ENCODE measurements around the gene FADS6.

FADS6 gene

GRCh38 chr17:74843352-74843627, 50.1 kb downstream of the FADS6 start:
- no peak for DNase-seq
- no peaks in the 10 kb centered on the region for H3K9me2 ChIP-seq (replicated peaks; ENCODE audit: insufficient read depth, low read length)
- no peaks in the 10 kb centered on the region for H4K20me1 ChIP-seq (ENCODE audit: insufficient read depth, low read length)
- no peak for TF ChIP-seq CTCF (IDR thresholded peaks at IDR 0.05; ENCODE audit: low read length)
- no peak for TF ChIP-seq EZH2 (optimal IDR thresholded peaks at IDR 0.05; ENCODE audit: low read depth, low read length)
- H3K9ac ChIP-seq (ENCODE audit: low read length), result no peak overlapping the region
- H3K27me3 ChIP-seq (replicated peaks; ENCODE audit: insufficient read depth, low read length), result no peaks in the 10 kb centered on the region
- H3K27ac ChIP-seq (ENCODE audit: low read length), result no peak overlapping the region
- no peaks in the 10 kb centered on the region for H3K9me3 ChIP-seq (replicated peaks; ENCODE audit: insufficient read depth, low read length)
- H3K79me2 ChIP-seq (ENCODE audit: low read length), result no peaks in the 10 kb centered on the region
- H3K36me3 ChIP-seq (replicated peaks; ENCODE audit: insufficient read depth, low read length), result no peaks in the 10 kb centered on the region
- H3K4me1 ChIP-seq (ENCODE audit: low read length), result no peaks in the 10 kb centered on the region
- no peaks in the 10 kb centered on the region for H3F3A ChIP-seq (ENCODE audit: insufficient read depth, low read length)
- no peak overlapping the region for H3K4me2 ChIP-seq (ENCODE audit: low read depth, low read length)
- H3K4me3 ChIP-seq (ENCODE audit: low read length), result no peak overlapping the region
- no peak overlapping the region for H2AFZ ChIP-seq (ENCODE audit: low read length)

GRCh38 chr17:74842599-74843351, 50.7 kb downstream of the FADS6 start:
- peak; percentile 27 for DNase-seq
- H3K4me3 ChIP-seq (ENCODE audit: low read length), result no peak overlapping the region
- peak overlapping the region; percentile 21; the same call in 1 of the 2 replicates for H3K4me2 ChIP-seq (ENCODE audit: low read depth, low read length)
- H2AFZ ChIP-seq (ENCODE audit: low read length), result no peak overlapping the region
- no peaks in the 10 kb centered on the region for H3K9me2 ChIP-seq (replicated peaks; ENCODE audit: insufficient read depth, low read length)
- H4K20me1 ChIP-seq (ENCODE audit: insufficient read depth, low read length), result no peaks in the 10 kb centered on the region
- H3K79me2 ChIP-seq (ENCODE audit: low read length), result no peaks in the 10 kb centered on the region
- H3F3A ChIP-seq (ENCODE audit: insufficient read depth, low read length), result no peaks in the 10 kb centered on the region
- H3K9me3 ChIP-seq (replicated peaks; ENCODE audit: insufficient read depth, low read length), result no peaks in the 10 kb centered on the region
- H3K27ac ChIP-seq (ENCODE audit: low read length), result no peak overlapping the region
- H3K9ac ChIP-seq (ENCODE audit: low read length), result no peak overlapping the region
- H3K4me1 ChIP-seq (ENCODE audit: low read length), result no peaks in the 10 kb centered on the region
- no peak for TF ChIP-seq EZH2 (optimal IDR thresholded peaks at IDR 0.05; ENCODE audit: low read depth, low read length)
- TF ChIP-seq CTCF (IDR thresholded peaks at IDR 0.05; ENCODE audit: low read length), result no peak; the same call in 1 of the 2 replicates
- no peak for TF ChIP-seq EZH2phosphoT487 (IDR thresholded peaks at IDR 0.05; ENCODE audit: low read length)
- H3K36me3 ChIP-seq (replicated peaks; ENCODE audit: insufficient read depth, low read length), result no peaks in the 10 kb centered on the region
- no peaks in the 10 kb centered on the region for H3K27me3 ChIP-seq (replicated peaks; ENCODE audit: insufficient read depth, low read length)

GRCh38 chr17:74842146-74842598, 51.3 kb downstream of the FADS6 start:
- Histone ChIP-seq H3K9ac (ENCODE audit: low read length) (no peak overlapping the region), H3K9me3 (replicated peaks; ENCODE audit: insufficient read depth, low read length) (no peaks in the 10 kb centered on the region), H3K4me2 (ENCODE audit: low read depth, low read length) (peak overlapping the region; percentile 21; the same call in 1 of the 2 replicates), H3K4me1 (ENCODE audit: low read length) (no peaks in the 10 kb centered on the region), H2AFZ (ENCODE audit: low read length) (no peak overlapping the region), H3K27ac (ENCODE audit: low read length) (no peak overlapping the region), H3K4me3 (ENCODE audit: low read length) (no peak overlapping the region), H3K9me2 (replicated peaks; ENCODE audit: insufficient read depth, low read length) (no peaks in the 10 kb centered on the region), H3K79me2 (ENCODE audit: low read length) (no peaks in the 10 kb centered on the region), H3K27me3 (replicated peaks; ENCODE audit: insufficient read depth, low read length) (no peaks in the 10 kb centered on the region), H3K36me3 (replicated peaks; ENCODE audit: insufficient read depth, low read length) (no peaks in the 10 kb centered on the region), H3F3A (ENCODE audit: insufficient read depth, low read length) (no peaks in the 10 kb centered on the region), H4K20me1 (ENCODE audit: insufficient read depth, low read length) (no peaks in the 10 kb centered on the region)
- no peak for TF ChIP-seq CTCF (IDR thresholded peaks at IDR 0.05; ENCODE audit: low read length)
- no peak for TF ChIP-seq EZH2phosphoT487 (IDR thresholded peaks at IDR 0.05; ENCODE audit: low read length)
- DNase-seq, result no peak
